ENCODE measurements around the gene VWA7.

DNA sequence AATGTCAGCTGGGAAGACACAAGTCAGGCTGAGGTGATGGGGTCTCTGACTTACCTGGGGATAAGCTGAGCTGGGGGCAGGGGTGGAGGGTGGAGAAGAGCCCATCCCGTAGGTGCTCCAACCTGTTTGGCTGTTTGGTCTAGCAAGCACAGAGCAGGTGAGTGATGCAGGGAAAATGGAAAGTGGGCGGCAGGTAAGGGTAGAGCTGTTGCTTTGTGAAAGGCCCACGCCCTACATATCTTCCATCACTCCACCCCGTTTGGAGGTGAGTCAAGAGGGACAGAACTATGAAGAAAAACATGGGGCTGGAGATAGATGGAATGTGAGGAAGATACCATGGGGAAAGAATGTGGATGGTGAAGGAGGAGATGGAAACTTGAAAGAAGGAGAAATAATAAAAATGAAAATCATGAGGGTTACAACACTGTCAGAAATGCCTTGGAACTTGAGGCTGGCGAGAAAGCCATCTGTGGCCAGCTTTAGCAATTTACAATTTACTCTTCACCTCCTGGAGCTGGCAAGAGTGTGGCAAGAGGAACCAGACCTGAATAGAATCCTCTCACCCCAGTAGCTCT lies 56.8 kb downstream of the VWA7 start:
- no peak for TF ChIP-seq CTBP1 (IDR thresholded peaks at IDR 0.05; ENCODE audit: borderline replicate concordance)
- TF ChIP-seq FOXK2 (IDR thresholded peaks at IDR 0.05), result no peak
- TF ChIP-seq TARDBP (IDR thresholded peaks at IDR 0.05), result no peak
- no peak for TF ChIP-seq FOXM1 (IDR thresholded peaks at IDR 0.05; ENCODE audit: borderline replicate concordance)
- TF ChIP-seq FOXA1 (IDR thresholded peaks at IDR 0.05), result no peak
- no peak for TF ChIP-seq ARNT (IDR thresholded peaks at IDR 0.05)
- no peak for TF ChIP-seq BHLHE40 (IDR thresholded peaks at IDR 0.05; ENCODE audit: borderline replicate concordance)
- TF ChIP-seq NFRKB (IDR thresholded peaks at IDR 0.05), result no peak
- no peak for TF ChIP-seq ELF4 (IDR thresholded peaks at IDR 0.05)

All from HEK293T (cell line).